HEK293T (cell line): Measurements from ENCODE around the gene LIPC.

Experiments used
- FOXA1 ChIP-seq: fragments of 450-650 bp; IDR thresholded peaks from 2 replicates; pipeline ENCODE4 v1.6.1; 2016; ENCODE audit warnings: mild to moderate bottlenecking
- FOXK2 ChIP-seq: fragments of 450-650 bp; IDR thresholded peaks from 2 replicates; pipeline ENCODE4 v1.6.1; 2016; ENCODE audit warnings: mild to moderate bottlenecking
- FOXM1 ChIP-seq: fragments of 450-650 bp; IDR thresholded peaks from 2 replicates; pipeline ENCODE4 v1.6.1; 2017; ENCODE audit warnings: mild to moderate bottlenecking, borderline replicate concordance
- L3MBTL2 ChIP-seq: fragments of 450-650 bp; conservative IDR thresholded peaks from 2 replicates; pipeline ENCODE4 v1.6.1; 2016; ENCODE audit warnings: mild to moderate bottlenecking

DNA sequence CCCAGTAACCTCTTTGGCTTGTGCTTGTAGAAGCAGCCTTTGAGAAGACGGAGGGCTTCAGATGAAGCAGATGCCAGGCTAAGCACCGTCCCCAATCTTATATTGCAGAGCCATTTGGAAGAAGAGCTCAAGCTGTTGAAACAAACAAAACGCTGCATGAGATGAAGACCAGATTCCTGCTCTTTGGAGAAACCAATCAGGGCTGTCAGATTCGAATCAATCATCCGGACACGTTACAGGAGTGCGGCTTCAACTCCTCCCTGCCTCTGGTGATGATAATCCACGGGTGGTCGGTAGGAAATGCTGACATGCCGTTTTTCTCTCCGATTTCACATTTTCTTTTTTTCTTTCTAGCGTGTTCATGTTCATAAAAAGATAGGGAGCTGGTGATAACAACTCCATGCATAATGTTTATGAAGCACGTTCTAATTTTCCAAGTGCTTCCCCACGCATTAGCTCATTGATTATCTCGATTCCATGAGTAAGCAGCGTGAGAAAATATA lies 106.5 kb downstream of the LIPC start:
- TF ChIP-seq FOXK2: no peak
- no peak for TF ChIP-seq FOXM1
- no peak for TF ChIP-seq FOXA1
- TF ChIP-seq L3MBTL2: no peak
